Mesothelial cell of epicardium (in vitro differentiated cells): ENCODE results near the gene FZD2. TPM values are rescaled to one million over a fixed set of nuclear protein-coding genes. Genes with fewer than 3 reads are reported as not detected.

Source experiments
- DNase-seq, 2 experiments: peaks; one replicate each; pipeline ENCODE4 v3.0.0; 2021; ENCODE audit warnings: low spot score in 2 of 2; ENCODE audit not compliant: unreplicated experiment in 2 of 2
- H3K27ac Mint-ChIP-seq: 2 replicates; pipeline ENCODE4 v1.8.0; 2021; ENCODE audit warnings: mixed read lengths
- H3K27me3 Mint-ChIP-seq: 2 replicates; pipeline ENCODE4 v1.8.0; 2021; ENCODE audit warnings: low read depth, mixed read lengths
- H3K36me3 Mint-ChIP-seq: 2 replicates; pipeline ENCODE4 v1.8.0; 2021; ENCODE audit warnings: mixed read lengths
- H3K4me1 Mint-ChIP-seq: 2 replicates; pipeline ENCODE4 v1.8.0; 2021; ENCODE audit warnings: mixed read lengths
- H3K4me3 Mint-ChIP-seq: 2 replicates; pipeline ENCODE4 v1.8.0; 2021; ENCODE audit warnings: mild to moderate bottlenecking, moderate library complexity, mixed read lengths
- H3K9me3 Mint-ChIP-seq: 2 replicates; pipeline ENCODE4 v1.8.0; 2021; ENCODE audit warnings: mixed read lengths
- total RNA-seq: library from RNA; stranded (reverse); gene quantifications from 3 replicates; pipeline ENCODE4 v1.2.1, GENCODE V29; 2021
- TF ChIP-seq, protein P1 (sequence below): fragments of 200-600 bp; sonication (generic); IDR thresholded peaks from one replicate; pipeline ENCODE4 v1.5.0; 2021; ENCODE audit warnings: antibody characterized with exemption; ENCODE audit not compliant: unreplicated experiment

Gene FZD2
- total RNA-seq, 1 donor from 2014 or later = 88.3 TPM

DNA sequence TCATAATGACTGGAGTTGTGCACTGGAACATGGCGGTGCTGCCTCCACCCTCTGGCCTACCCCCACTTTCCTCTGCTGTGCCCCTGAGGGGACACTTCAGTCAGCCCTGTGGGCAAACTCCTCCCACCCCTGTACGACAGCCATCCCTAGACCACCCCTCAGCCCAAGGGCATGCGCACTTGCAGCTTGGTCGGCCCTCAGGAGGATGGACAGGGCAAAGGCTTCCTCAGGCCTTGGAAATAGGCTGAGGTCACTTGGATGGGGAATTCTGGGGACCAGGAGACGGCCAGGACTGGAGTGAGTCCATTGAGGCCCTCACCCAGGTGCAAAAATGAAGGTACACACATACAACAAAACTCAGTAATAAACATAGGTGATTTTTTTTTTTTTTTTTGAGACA, 41.0 kb downstream of the FZD2 start:
- Mint-ChIP-seq H3K4me3 (no peak overlapping the region), H3K4me1 (peaks cover 51% of the 10 kb centered on the region), H3K9me3 (no peaks in the 10 kb centered on the region), H3K27ac (no peak overlapping the region), H3K27me3 (no peaks in the 10 kb centered on the region), H3K36me3 (no peaks in the 10 kb centered on the region)
- TF ChIP-seq, protein P1, sequence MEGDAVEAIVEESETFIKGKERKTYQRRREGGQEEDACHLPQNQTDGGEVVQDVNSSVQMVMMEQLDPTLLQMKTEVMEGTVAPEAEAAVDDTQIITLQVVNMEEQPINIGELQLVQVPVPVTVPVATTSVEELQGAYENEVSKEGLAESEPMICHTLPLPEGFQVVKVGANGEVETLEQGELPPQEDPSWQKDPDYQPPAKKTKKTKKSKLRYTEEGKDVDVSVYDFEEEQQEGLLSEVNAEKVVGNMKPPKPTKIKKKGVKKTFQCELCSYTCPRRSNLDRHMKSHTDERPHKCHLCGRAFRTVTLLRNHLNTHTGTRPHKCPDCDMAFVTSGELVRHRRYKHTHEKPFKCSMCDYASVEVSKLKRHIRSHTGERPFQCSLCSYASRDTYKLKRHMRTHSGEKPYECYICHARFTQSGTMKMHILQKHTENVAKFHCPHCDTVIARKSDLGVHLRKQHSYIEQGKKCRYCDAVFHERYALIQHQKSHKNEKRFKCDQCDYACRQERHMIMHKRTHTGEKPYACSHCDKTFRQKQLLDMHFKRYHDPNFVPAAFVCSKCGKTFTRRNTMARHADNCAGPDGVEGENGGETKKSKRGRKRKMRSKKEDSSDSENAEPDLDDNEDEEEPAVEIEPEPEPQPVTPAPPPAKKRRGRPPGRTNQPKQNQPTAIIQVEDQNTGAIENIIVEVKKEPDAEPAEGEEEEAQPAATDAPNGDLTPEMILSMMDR = no peak
- no peak for DNase-seq

DNA sequence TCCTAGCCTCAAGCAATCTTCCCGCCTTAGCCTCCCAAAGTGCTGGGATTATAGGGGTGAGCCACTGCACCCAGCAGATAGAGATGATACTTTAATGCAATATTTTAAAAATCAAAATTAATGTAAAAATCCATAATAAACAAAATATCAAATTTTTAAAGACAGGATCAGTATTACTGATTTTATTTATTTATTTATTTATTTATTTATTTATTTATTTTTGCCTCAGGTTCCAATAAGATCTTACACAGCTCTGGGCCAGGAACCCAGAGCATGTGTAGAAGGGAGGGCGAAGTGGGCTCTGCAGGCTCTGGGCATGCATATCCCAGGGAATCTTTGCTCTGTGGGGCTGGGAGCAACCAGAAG, 41.6 kb downstream of the FZD2 start:
- H3K27ac Mint-ChIP-seq = peak overlapping the region; percentile 87
- H3K4me3 Mint-ChIP-seq = no peak overlapping the region
- TF ChIP-seq, protein P1 = no peak

DNA sequence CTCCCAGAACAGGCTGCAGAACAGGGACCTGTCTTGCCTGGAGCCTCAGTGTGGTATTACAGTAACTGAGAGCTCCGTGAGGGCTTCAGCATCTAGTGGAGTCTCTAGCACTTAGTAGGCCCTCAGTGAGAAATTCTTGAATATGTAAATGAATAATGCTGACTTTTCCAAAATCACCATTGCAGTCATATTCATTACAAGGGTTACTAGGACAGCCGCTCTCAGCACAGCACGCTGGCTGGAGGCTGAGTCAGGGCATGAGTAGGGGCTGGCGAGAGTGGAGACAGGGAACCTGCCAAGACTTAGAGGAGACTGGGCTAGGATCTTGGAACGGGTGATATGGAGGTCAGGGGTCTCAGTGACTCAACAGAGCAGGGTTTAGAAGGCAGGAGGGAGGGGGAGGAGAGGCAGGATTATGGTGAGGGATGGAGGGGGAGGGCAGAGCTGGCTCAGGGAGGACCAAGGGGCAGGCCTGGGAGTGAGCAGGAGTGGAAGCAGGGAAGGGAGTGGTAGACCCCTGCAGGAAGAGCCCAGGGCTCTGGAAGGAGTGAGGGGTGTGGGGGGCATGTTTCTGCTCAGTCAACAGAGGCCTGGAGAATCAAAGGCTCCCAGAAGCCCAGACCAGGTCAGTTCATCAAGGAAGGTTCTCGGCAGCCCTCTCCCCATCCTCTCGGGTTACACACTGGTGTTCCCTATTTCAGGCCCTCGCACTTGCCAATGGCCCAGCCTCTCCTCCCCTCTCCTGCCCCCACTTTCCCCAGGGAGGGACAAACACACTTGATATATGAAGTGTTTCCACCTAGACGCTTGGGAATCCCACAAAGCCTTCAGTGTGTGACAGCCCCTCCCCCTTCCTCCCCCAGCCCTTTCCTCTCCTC, 42.3 kb downstream of the FZD2 start:
- H3K9me3 Mint-ChIP-seq = no peaks in the 10 kb centered on the region
- H3K4me3 Mint-ChIP-seq = no peak overlapping the region
- no peaks in the 10 kb centered on the region for H3K27me3 Mint-ChIP-seq
- no peak for DNase-seq
- TF ChIP-seq, protein P1 = no peak
- H3K4me1 Mint-ChIP-seq = peaks cover 52% of the 10 kb centered on the region
- peak overlapping the region; percentile 87 for H3K27ac Mint-ChIP-seq
- no peaks in the 10 kb centered on the region for H3K36me3 Mint-ChIP-seq

More for the DNA sequence above, 41.6 kb downstream of the FZD2 start:
- DNase-seq = no peak
- Mint-ChIP-seq H3K27me3 (no peaks in the 10 kb centered on the region), H3K4me1 (peaks cover 48% of the 10 kb centered on the region), H3K36me3 (no peaks in the 10 kb centered on the region), H3K9me3 (no peaks in the 10 kb centered on the region)

DNA sequence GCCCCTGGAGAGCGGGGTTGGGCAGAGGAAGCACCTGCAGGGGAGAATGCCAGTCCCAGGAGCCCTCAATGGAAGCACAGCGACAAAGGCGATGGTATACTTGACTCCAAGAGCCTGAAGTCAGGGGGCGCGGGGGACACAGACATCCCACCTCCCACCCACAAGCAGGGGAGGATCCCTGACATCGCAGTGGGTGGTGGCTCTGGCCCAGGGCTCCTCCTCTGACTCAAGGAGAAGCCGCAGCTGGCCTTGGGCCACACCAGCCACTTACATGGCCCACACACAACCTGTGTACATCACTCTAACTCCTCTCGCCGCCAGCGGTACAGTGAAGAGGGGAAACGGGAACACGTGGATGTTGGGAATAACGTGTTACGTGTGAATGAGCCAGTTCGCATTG, 44.3 kb downstream of the FZD2 start:
- Mint-ChIP-seq H3K27me3 (no peaks in the 10 kb centered on the region), H3K36me3 (no peaks in the 10 kb centered on the region), H3K9me3 (no peaks in the 10 kb centered on the region), H3K4me3 (no peak overlapping the region), H3K27ac (no peak overlapping the region), H3K4me1 (peaks cover 55% of the 10 kb centered on the region)
- TF ChIP-seq, protein P1 = no peak
- DNase-seq = no peak

DNA sequence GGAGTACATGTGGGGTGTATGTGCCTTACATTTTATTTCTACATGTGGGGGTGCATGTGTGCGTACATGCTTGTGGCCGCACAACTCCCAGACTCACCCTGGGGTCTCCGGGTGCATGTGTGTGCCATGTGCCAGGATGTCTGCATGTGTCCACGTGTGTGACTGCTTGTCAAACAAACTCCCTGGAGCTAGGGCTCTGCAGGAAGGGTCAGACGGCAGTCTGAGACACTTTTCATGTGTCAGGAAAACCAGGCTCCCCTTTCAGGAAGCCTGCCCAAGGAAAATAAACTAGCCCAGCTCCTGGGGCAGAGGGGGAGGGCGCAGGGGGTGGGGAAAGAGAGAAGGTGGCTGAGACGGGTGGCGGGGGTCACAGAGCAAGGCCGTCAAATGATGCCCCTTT, 44.7 kb downstream of the FZD2 start:
- H3K4me3 Mint-ChIP-seq = no peak overlapping the region
- H3K4me1 Mint-ChIP-seq = peaks cover 54% of the 10 kb centered on the region
- TF ChIP-seq, protein P1 = no peak
- no peaks in the 10 kb centered on the region for H3K27me3 Mint-ChIP-seq
- no peak for DNase-seq
- H3K9me3 Mint-ChIP-seq = no peaks in the 10 kb centered on the region
- H3K36me3 Mint-ChIP-seq = no peaks in the 10 kb centered on the region
- H3K27ac Mint-ChIP-seq = peak overlapping the region; percentile 17
